Measurements from ENCODE around the gene SCUBE3. TPM values are rescaled to one million over a fixed set of nuclear protein-coding genes. Genes with fewer than 3 reads are reported as not detected.

The SCUBE3 gene
- total and polyA plus RNA-seq, 2 of the 4 experiments (the other 2 are of a cell fraction): 19.9 to 45.5 TPM

DNA sequence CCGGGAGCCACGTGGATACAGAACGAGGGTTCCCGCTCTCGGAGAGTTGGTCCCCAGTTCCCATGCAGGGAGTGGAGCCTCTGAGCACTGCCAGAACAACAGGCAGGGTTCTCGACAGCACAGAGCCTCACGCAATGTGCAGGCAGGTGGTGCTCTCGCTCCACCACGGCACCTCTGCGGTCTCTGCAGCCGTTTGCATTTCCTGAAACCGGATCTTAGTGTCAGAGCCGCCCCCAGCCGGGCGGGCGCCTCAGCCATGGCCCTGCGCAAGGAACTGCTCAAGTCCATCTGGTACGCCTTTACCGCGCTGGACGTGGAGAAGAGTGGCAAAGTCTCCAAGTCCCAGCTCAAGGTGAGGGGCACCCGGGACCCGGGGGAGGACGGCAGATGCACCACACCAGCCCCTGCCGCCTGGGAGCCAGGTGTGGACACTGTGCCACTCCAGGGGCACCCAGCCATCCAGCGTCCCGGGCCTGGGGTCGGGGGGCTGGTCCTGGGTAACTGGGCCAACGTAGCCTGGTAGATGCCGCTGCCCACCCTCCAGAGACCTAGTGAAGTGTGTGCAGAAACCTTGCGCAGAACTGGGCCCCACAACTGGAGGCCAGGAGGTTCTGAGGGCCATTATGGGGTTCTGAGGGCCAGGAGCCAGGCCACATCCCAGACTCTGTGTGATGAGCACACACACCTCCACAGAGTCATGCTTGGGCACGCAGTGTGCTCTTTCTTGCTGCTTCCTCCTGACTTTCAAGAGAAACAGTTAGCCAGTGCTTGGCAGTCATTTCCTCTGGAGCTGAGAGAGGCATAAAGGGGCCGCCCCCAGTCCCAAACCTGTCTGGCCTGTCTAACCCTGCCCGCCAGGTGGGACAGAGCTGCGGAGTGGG lies 84.1 kb downstream of the SCUBE3 start, which contains the start of gene DEF6:
Gene DEF6, plus strand, starts transcription at position 218 of the 881 bp plus-strand sequence. Its CDS starts 39 bp downstream, at position 257.
- ATAC-seq (ENCODE audit: low read depth): peak; percentile 94
- peak within 1 kb of the TSS; percentile 60; the same call in 1 of the 2 replicates for H3K14ac ChIP-seq (replicated peaks; ENCODE audit: low read depth, low read length)
- in situ Hi-C loops (cut with MboI; ENCODE audit: low sequenced_read_pairs): no loop called here
- intact Hi-C loops (cut with micrococcal nuclease): loop anchor here (5.0 kb wide), 2 partner anchors 154 to 169 kb away; partner anchors contain the start of genes FANCE and RPL10A
- peaks cover 25% of the 10 kb centered on the region for H3K36me3 ChIP-seq (ENCODE audit: control insufficient read depth, insufficient read depth, low read length)
- peak within 1 kb of the TSS; percentile 6; the same call in 1 of the 2 replicates for H4K91ac ChIP-seq (ENCODE audit: insufficient read depth, low read depth, low read length)
- peak within 1 kb of the TSS; percentile 52 for H2AK9ac ChIP-seq (replicated peaks; ENCODE audit: low read depth, low read length, poor library complexity)
- no peak for TF ChIP-seq POLR2A (IDR thresholded peaks at IDR 0.05; ENCODE audit: low read depth, low read length)
- peak; percentile 73 for TF ChIP-seq SMC3 (IDR thresholded peaks at IDR 0.05; ENCODE audit: low read depth, low read length)
- TF ChIP-seq, protein P1, sequence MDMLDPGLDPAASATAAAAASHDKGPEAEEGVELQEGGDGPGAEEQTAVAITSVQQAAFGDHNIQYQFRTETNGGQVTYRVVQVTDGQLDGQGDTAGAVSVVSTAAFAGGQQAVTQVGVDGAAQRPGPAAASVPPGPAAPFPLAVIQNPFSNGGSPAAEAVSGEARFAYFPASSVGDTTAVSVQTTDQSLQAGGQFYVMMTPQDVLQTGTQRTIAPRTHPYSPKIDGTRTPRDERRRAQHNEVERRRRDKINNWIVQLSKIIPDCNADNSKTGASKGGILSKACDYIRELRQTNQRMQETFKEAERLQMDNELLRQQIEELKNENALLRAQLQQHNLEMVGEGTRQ (IDR thresholded peaks at IDR 0.05; ENCODE audit: low read depth, low read length): no peak
- TF ChIP-seq CTCF (conservative IDR thresholded peaks at IDR 0.05; ENCODE audit: low read depth, low read length): peak; percentile 75
- TF ChIP-seq RAD21 (IDR thresholded peaks at IDR 0.05; ENCODE audit: low read length): peak; percentile 87
- 0 out of 2 replicates have a peak, but pooled peaks have one; percentile 34 for TF ChIP-seq MAZ (IDR thresholded peaks at IDR 0.05; ENCODE audit: borderline replicate concordance, low read depth, low read length)
- DNase-seq: peak; percentile 82
- no peak within 1 kb of the TSS for H3K56ac ChIP-seq (ENCODE audit: extremely low read depth, insufficient read depth, low read length)
- peaks cover 4% of the 10 kb centered on the region; the same call in 1 of the 2 replicates for H3K4me1 ChIP-seq (ENCODE audit: control insufficient read depth, insufficient read depth, low read length)
- peak within 1 kb of the TSS in 1 of 2 experiments; percentile 84; a peak in 2 of 4 replicates for H4K8ac ChIP-seq (ENCODE audit: low read depth in 2 of 2, low read length in 2 of 2)
- no peak within 1 kb of the TSS for H3K23ac ChIP-seq (ENCODE audit: low read depth, low read length)
- 31% methylated on average over 25 of the region's 35 CpGs; no CpG with 5 or more reads in 1 of the 2 experiments for WGBS, 2 experiments (ENCODE audit: extremely low coverage in 2 of 2, insufficient read length in 1 of 2)
- H3K18ac ChIP-seq (ENCODE audit: low read depth, low read length): no peak within 1 kb of the TSS
- peak within 1 kb of the TSS; percentile 44; the same call in 1 of the 2 replicates for H2BK120ac ChIP-seq (ENCODE audit: low read depth, low read length)
- no TSS peak for BruUV-seq (replicated peaks)
- ChIA-PET POLR2A (ENCODE audit: unreplicated experiment) (no interaction called here), CTCF (interaction anchor here (1.2 kb wide), 1 partner anchor 152 kb away, joined by 3 read pairs; no protein-coding TSS in a partner anchor)
- peak within 1 kb of the TSS; percentile 15; the same call in 1 of the 2 replicates for H3K4me3 ChIP-seq (ENCODE audit: insufficient read depth, low read depth, low read length)
- no peak within 1 kb of the TSS for H3K27ac ChIP-seq (ENCODE audit: insufficient read depth, low read length)
- peak within 1 kb of the TSS; percentile 43; the same call in 1 of the 2 replicates for H3K4ac ChIP-seq (ENCODE audit: low read depth, low read length)
- dilution Hi-C loops (cut with HindIII; ENCODE audit: low sequenced_read_pairs, unreplicated experiment): no loop called here
- no peaks in the 10 kb centered on the region for H3K9me3 ChIP-seq (ENCODE audit: control insufficient read depth, insufficient read depth, low read length)
- H3K9me1 ChIP-seq (ENCODE audit: insufficient read depth, low read length): peaks cover 4% of the 10 kb centered on the region; the same call in 1 of the 2 replicates
- no peak within 1 kb of the TSS for H2BK15ac ChIP-seq (ENCODE audit: low read depth, low read length)
- H4K5ac ChIP-seq (ENCODE audit: low read depth, low read length): no peak within 1 kb of the TSS
- no peaks in the 10 kb centered on the region for H3K27me3 ChIP-seq (ENCODE audit: control insufficient read depth, insufficient read depth, low read length)
- H3K79me1 ChIP-seq (ENCODE audit: low read depth in 1 of 2, low read length in 2 of 2): no peaks in the 10 kb centered on the region
- peak within 1 kb of the TSS; percentile 84 for H2AFZ ChIP-seq (replicated peaks; ENCODE audit: low read length, poor library complexity)
- H4K20me1 ChIP-seq (ENCODE audit: insufficient read depth, low read length): no peaks in the 10 kb centered on the region
- H2AK5ac ChIP-seq (ENCODE audit: low read depth, low read length): 0 out of 2 replicates have a peak within 1 kb of the TSS, but pooled peaks have one; percentile 17
- H3K4me2 ChIP-seq (ENCODE audit: low read depth, low read length): peak within 1 kb of the TSS; percentile 25; the same call in 1 of the 2 replicates
- H2BK5ac ChIP-seq (ENCODE audit: low read depth, low read length, poor library complexity, severe bottlenecking): no peak within 1 kb of the TSS
- H3K9ac ChIP-seq (ENCODE audit: low read depth, low read length): no peak within 1 kb of the TSS; the same call in 1 of the 2 replicates
- no peak within 1 kb of the TSS for H2BK20ac ChIP-seq (ENCODE audit: low read depth, low read length)

Data from IMR-90 (cell line).